IMR-90 (cell line): ENCODE results near the gene RPTOR.

Experiments
- BHLHE40 ChIP-seq: fragments of 150-350 bp; IDR thresholded peaks from 2 replicates; pipeline ENCODE4 v1.6.1; 2016; ENCODE audit warnings: mild to moderate bottlenecking, low read depth, low read length
- CEBPB ChIP-seq: IDR thresholded peaks from 2 replicates; pipeline ENCODE4 v1.6.1; 2012; ENCODE audit warnings: low read depth, low read length, improper control_type of control experiment
- CHD1 ChIP-seq: IDR thresholded peaks from 2 replicates; pipeline ENCODE4 v1.6.1; 2012; ENCODE audit warnings: low read depth, low read length, improper control_type of control experiment
- CTCF ChIP-seq: conservative IDR thresholded peaks from 2 replicates; pipeline ENCODE4 v1.5.1; 2012; ENCODE audit warnings: mild to moderate bottlenecking, low read depth, low read length, improper control_type of control experiment
- FOS ChIP-seq: fragments of 150-350 bp; IDR thresholded peaks from 2 replicates; pipeline ENCODE4 v1.6.1; 2016; ENCODE audit warnings: low read depth, low read length
- MAFK ChIP-seq: IDR thresholded peaks from 2 replicates; pipeline ENCODE4 v1.6.1; 2012; ENCODE audit warnings: low read depth, low read length, improper control_type of control experiment
- MXI1 ChIP-seq: IDR thresholded peaks from 2 replicates; pipeline ENCODE4 v1.6.1; 2012; ENCODE audit warnings: low read depth, mild to moderate bottlenecking, low read length, moderate library complexity, borderline replicate concordance
- NFE2L2 ChIP-seq: fragments of 150-350 bp; IDR thresholded peaks from 2 replicates; pipeline ENCODE4 v1.6.1; 2016; ENCODE audit warnings: low read depth, mild to moderate bottlenecking, low read length
- POLR2A ChIP-seq: IDR thresholded peaks from 2 replicates; pipeline ENCODE4 v1.6.1; 2012; ENCODE audit warnings: mild to moderate bottlenecking, low read depth, low read length
- RAD21 ChIP-seq: IDR thresholded peaks from 2 replicates; pipeline ENCODE4 v1.6.1; 2012; ENCODE audit warnings: low read length, improper control_type of control experiment
- RCOR1 ChIP-seq: IDR thresholded peaks from 2 replicates; pipeline ENCODE4 v1.6.1; 2012; ENCODE audit warnings: mild to moderate bottlenecking, low read length, improper control_type of control experiment; ENCODE audit not compliant: insufficient replicate concordance
- RFX5 ChIP-seq: IDR thresholded peaks from 2 replicates; pipeline ENCODE4 v1.8.0; 2012; ENCODE audit warnings: low read depth, mild to moderate bottlenecking, low read length, moderate library complexity
- USF2 ChIP-seq: fragments of 150-350 bp; IDR thresholded peaks from 2 replicates; pipeline ENCODE4 v1.6.1; 2017; ENCODE audit warnings: mild to moderate bottlenecking, antibody characterized with exemption, low read length, low read depth

- peak; percentile 87 for TF ChIP-seq CEBPB
- TF ChIP-seq RAD21: peak; percentile 5; the same call in 1 of the 2 replicates
- TF ChIP-seq POLR2A: no peak
- no peak for TF ChIP-seq CTCF
- peak; percentile 9; the same call in 1 of the 2 replicates for TF ChIP-seq USF2
- TF ChIP-seq RFX5: no peak
- peak; percentile 76 for TF ChIP-seq FOS
- no peak for TF ChIP-seq MAFK
- TF ChIP-seq RCOR1: peak; percentile 55
- TF ChIP-seq MXI1: no peak
- TF ChIP-seq CHD1: no peak
- TF ChIP-seq NFE2L2: no peak
- TF ChIP-seq BHLHE40: peak; percentile 35; the same call in 1 of the 2 replicates
Observed at GRCh38 chr17:80720610-80721577, 176.3 kb downstream of the RPTOR start.
